ENCODE results near the gene CRELD1. TPM values are rescaled to one million over a fixed set of nuclear protein-coding genes. Genes with fewer than 3 reads are reported as not detected.
A peak's percentile ranks its signal among the peaks of the same experiment; 100 is the strongest.
"Not testable (repeated sequence)": the region's sequence is repeated elsewhere in the genome, so short reads cannot be mapped to it uniquely, and the experiment has no call there.

CRELD1 gene
- total RNA-seq, 1 donor from 2014 or later = 51.4 TPM

DNA sequence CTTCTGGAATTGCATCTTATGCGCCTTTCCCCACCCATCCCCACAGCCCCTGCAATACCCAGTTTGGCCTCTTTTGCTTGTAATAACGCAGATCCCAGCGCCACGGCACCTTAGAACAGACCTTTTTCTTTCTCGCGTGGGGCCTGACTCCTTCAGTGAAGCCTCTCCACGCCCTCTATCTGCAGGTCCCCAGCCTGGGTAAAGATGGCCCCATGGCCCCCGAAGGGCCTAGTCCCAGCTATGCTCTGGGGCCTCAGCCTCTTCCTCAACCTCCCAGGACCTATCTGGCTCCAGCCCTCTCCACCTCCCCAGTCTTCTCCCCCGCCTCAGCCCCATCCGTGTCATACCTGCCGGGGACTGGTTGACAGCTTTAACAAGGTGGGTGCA is 594 bp downstream of the CRELD1 start:
- TF ChIP-seq, protein P1, sequence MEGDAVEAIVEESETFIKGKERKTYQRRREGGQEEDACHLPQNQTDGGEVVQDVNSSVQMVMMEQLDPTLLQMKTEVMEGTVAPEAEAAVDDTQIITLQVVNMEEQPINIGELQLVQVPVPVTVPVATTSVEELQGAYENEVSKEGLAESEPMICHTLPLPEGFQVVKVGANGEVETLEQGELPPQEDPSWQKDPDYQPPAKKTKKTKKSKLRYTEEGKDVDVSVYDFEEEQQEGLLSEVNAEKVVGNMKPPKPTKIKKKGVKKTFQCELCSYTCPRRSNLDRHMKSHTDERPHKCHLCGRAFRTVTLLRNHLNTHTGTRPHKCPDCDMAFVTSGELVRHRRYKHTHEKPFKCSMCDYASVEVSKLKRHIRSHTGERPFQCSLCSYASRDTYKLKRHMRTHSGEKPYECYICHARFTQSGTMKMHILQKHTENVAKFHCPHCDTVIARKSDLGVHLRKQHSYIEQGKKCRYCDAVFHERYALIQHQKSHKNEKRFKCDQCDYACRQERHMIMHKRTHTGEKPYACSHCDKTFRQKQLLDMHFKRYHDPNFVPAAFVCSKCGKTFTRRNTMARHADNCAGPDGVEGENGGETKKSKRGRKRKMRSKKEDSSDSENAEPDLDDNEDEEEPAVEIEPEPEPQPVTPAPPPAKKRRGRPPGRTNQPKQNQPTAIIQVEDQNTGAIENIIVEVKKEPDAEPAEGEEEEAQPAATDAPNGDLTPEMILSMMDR (IDR thresholded peaks at IDR 0.05) = no peak
- DNase-seq = no peak
- Histone ChIP-seq H3K27ac (peak overlapping the region; percentile 89), H3K27me3 (no peaks in the 10 kb centered on the region), H3K36me3 (peaks cover 35% of the 10 kb centered on the region), H3K9me3 (no peaks in the 10 kb centered on the region), H3K4me1 (peaks cover 26% of the 10 kb centered on the region), H3K4me3 (peak overlapping the region; percentile 80)
- intact Hi-C loops (cut with DNase I) = no loop called here
- ATAC-seq = no peak

DNA sequence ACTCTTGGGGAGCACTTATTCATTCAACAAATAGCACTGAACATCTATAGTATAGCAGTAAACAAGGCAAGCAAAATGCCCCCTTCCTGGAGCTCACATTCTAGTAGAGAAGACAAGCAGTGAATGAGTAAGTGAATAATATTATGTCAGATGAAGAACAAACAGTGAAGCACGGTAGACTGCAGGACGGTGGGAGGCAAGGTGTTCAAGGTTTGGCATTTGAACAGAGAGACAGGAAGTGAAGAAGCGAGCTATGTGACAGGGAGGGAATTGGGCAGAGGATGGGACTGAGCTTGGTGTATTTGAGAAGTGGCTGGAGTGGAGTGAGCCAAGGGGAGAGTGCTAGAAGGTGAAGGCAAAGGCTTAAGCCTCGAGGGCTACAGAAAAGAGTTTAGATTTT is 1.4 kb downstream of the CRELD1 start:
- H3K4me3 ChIP-seq = peak overlapping the region; percentile 80
- H3K36me3 ChIP-seq = peaks cover 33% of the 10 kb centered on the region
- ATAC-seq (no peak), DNase-seq (no peak)
- H3K9me3 ChIP-seq = no peaks in the 10 kb centered on the region
- intact Hi-C loops (cut with DNase I) = no loop called here
- peaks cover 26% of the 10 kb centered on the region for H3K4me1 ChIP-seq
- H3K27ac ChIP-seq = peak overlapping the region; percentile 89
- TF ChIP-seq, protein P1 (IDR thresholded peaks at IDR 0.05) = no peak
- no peaks in the 10 kb centered on the region for H3K27me3 ChIP-seq

DNA sequence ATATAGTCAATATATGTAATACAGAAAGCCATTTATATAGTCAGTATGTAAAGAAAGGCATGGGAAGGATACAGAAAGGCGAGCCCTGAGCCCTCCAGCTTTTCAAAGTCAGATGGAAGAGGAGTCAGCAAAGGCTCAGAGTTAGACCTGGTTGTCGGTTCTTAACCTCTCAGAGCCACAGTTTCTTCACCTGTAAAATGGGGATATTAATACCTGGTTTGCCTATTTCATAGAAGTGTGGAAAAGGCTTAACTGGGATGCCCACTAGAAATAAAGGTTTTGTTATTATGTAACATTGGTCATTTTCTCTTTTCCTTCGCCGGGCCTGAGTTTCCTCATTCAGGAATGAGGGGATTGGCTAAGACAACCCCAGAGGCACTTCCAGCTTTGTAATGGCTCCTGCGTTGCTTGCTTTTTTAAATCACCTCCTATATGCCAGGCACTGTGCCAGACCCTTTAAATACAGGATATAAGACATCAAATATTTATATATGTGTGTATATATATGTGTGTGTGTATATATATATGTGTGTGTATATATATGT is 2.4 kb downstream of the CRELD1 start:
- Histone ChIP-seq H3K9me3 (no peaks in the 10 kb centered on the region), H3K4me1 (peaks cover 26% of the 10 kb centered on the region), H3K27ac (no peak overlapping the region), H3K4me3 (no peak overlapping the region), H3K27me3 (no peaks in the 10 kb centered on the region), H3K36me3 (peaks cover 34% of the 10 kb centered on the region)
- TF ChIP-seq, protein P1 (IDR thresholded peaks at IDR 0.05) = no peak
- intact Hi-C loops (cut with DNase I) = no loop called here
- ATAC-seq = no peak
- no peak for DNase-seq

DNA sequence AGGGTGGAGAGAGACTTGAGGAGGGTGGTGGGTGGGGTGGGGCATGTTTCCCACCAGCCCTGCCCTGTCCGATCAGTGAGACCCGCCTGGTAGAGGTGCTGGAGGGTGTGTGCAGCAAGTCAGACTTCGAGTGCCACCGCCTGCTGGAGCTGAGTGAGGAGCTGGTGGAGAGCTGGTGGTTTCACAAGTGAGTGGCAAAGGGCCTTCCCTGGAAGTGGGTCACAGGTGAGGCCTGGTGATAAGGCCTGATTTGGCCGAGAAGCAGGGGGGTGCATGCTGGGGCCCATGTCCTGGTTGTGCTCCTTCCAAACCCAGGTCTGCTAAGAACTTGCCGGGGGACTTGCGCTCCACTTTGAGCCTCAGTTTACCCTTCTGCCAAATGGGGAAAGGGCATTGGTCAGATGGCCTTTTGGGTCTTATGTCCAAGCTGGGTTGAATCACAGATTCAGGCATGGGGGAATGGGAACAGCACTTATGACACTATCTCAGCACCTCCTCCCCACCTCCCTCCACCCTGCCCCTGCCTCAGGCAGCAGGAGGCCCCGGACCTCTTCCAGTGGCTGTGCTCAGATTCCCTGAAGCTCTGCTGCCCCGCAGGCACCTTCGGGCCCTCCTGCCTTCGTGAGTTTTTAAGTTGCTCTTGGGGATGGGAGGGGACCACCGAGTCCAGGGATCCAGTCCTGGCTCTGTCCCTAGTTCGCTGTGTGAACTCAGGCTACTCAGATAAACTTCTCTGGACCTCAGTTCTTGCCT is 4.0 kb downstream of the CRELD1 start:
- no peak for DNase-seq
- H3K4me3 ChIP-seq = no peak overlapping the region
- no peaks in the 10 kb centered on the region for H3K9me3 ChIP-seq
- H3K36me3 ChIP-seq = peaks cover 42% of the 10 kb centered on the region
- TF ChIP-seq, protein P1 (IDR thresholded peaks at IDR 0.05) = no peak
- H3K27ac ChIP-seq = no peak overlapping the region
- ATAC-seq = no peak
- intact Hi-C loops (cut with DNase I) = no loop called here
- no peaks in the 10 kb centered on the region for H3K27me3 ChIP-seq
- peaks cover 20% of the 10 kb centered on the region for H3K4me1 ChIP-seq

DNA sequence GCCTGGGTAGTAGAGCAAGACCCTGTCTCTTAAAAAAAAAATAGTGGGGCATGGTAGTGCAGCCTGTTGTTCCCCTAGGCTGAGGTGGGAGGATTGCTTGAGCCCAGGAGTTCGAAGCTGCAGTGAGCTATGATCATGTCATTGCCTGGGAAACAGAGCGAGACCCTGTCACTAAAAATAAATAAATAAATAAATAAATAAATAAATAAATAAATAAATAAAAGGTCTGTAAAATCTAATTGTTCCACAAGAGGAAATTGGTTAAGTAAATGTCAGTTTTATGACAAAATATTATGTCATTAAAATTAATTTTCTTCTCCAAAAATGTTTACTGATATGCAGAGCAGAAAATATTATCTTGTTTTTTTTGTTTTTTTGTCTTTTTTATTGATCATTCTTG is 5.3 kb downstream of the CRELD1 start:
- intact Hi-C loops (cut with DNase I) = no loop called here

DNA sequence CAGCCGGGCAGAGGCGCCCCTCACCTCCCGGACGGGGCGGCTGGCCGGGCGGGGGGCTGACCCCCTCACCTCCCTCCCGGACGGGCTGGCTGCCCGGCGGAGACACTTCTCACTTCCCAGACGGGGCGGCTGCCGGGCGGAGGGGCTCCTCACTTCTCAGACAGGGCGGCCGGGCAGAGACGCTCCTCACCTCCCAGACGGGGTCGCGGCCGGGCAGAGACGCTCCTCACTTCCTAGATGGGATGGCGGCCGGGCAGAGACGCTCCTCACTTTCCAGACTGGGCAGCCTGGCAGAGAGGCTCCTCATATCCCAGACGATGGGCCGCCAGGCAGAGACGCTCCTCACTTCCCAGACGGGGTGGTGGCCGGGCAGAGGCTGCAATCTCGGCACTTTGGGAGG is 6.3 kb downstream of the CRELD1 start:
- ATAC-seq; H3K9me3 ChIP-seq; intact Hi-C loops (cut with DNase I); H3K27ac ChIP-seq; H3K27me3 ChIP-seq; H3K4me3 ChIP-seq: not testable (repeated sequence)
- H3K4me1 ChIP-seq = peaks cover 12% of the 10 kb centered on the region
- DNase-seq = peak; percentile 22
- peaks cover 42% of the 10 kb centered on the region for H3K36me3 ChIP-seq

More for the DNA sequence above, 5.3 kb downstream of the CRELD1 start:
- Histone ChIP-seq H3K27me3 (no peaks in the 10 kb centered on the region), H3K36me3 (peaks cover 42% of the 10 kb centered on the region), H3K4me3 (no peak overlapping the region), H3K27ac (no peak overlapping the region), H3K9me3 (no peaks in the 10 kb centered on the region), H3K4me1 (peaks cover 20% of the 10 kb centered on the region)
- TF ChIP-seq, protein P1 (IDR thresholded peaks at IDR 0.05) = no peak
- no peak for DNase-seq
- no peak for ATAC-seq

All from upper lobe of right lung (tissue), 1 donor.